ENCODE results near the gene PIK3AP1.
"Not testable (repeated sequence)": the region's sequence is repeated elsewhere in the genome, so short reads cannot be mapped to it uniquely, and the experiment has no call there.

PIK3AP1 gene

GRCh38 chr10:96579133-96579532 lies 141.2 kb downstream of the PIK3AP1 start:
- TF ChIP-seq CTCF (IDR thresholded peaks at IDR 0.05; ENCODE audit: borderline replicate concordance, insufficient read depth, low read depth, low read length): no peak
- H3K4me3 ChIP-seq (ENCODE audit: low read depth, low read length): no peak overlapping the region

- H3K4me3 ChIP-seq (ENCODE audit: low read depth, low read length): no peak overlapping the region
- TF ChIP-seq CTCF (IDR thresholded peaks at IDR 0.05; ENCODE audit: borderline replicate concordance, insufficient read depth, low read depth, low read length): no peak
These were observed 141.7 kb downstream of the PIK3AP1 start for GRCh38 chr10:96578633-96579032.

- no peak for TF ChIP-seq CTCF (IDR thresholded peaks at IDR 0.05; ENCODE audit: borderline replicate concordance, insufficient read depth, low read depth, low read length)
- H3K4me3 ChIP-seq (ENCODE audit: low read depth, low read length): no peak overlapping the region
These were observed 142.3 kb downstream of the PIK3AP1 start for GRCh38 chr10:96578022-96578421.

GRCh38 chr10:96577069-96577468 lies 143.2 kb downstream of the PIK3AP1 start:
- TF ChIP-seq CTCF (IDR thresholded peaks at IDR 0.05; ENCODE audit: borderline replicate concordance, insufficient read depth, low read depth, low read length): no peak

GRCh38 chr10:96576277-96576980 lies 143.9 kb downstream of the PIK3AP1 start:
- no peak overlapping the region for H3K4me3 ChIP-seq (ENCODE audit: low read depth, low read length)
- TF ChIP-seq CTCF (IDR thresholded peaks at IDR 0.05; ENCODE audit: borderline replicate concordance, insufficient read depth, low read depth, low read length): no peak

More at GRCh38 chr10:96577069-96577468, 143.2 kb downstream of the PIK3AP1 start:
- no peak overlapping the region for H3K4me3 ChIP-seq (ENCODE audit: low read depth, low read length)

GRCh38 chr10:96574564-96574963 lies 145.8 kb downstream of the PIK3AP1 start:
- H3K4me3 ChIP-seq (ENCODE audit: low read depth, low read length): not testable (repeated sequence)

GRCh38 chr10:96573036-96573435 lies 147.3 kb downstream of the PIK3AP1 start:
- no peak for TF ChIP-seq CTCF (IDR thresholded peaks at IDR 0.05; ENCODE audit: borderline replicate concordance, insufficient read depth, low read depth, low read length)
- H3K4me3 ChIP-seq (ENCODE audit: low read depth, low read length): no peak overlapping the region

Measured in GM12875 (cell line).